Trophoblast cell (in vitro differentiated cells and primary cell): ENCODE results near the gene SRSF9.

ENCODE experiments used
- DNase-seq, 2 donors: peaks; one replicate each; pipeline ENCODE4 v3.0.0-alpha.2; 2016
- H2AFZ ChIP-seq: 2 replicates; pipeline ENCODE4 v1.6.1; 2013; ENCODE audit warnings: low read length, moderate library complexity, mild to moderate bottlenecking; ENCODE audit not compliant: insufficient read depth, poor library complexity
- H2AK5ac ChIP-seq: 2 replicates; pipeline ENCODE4 v1.6.1; 2013; ENCODE audit warnings: mild to moderate bottlenecking, low read length
- H2BK120ac ChIP-seq: 2 replicates; pipeline ENCODE4 v1.6.1; 2013; ENCODE audit warnings: low read length, mild to moderate bottlenecking, moderate library complexity; ENCODE audit not compliant: insufficient read depth, poor library complexity
- H2BK12ac ChIP-seq: 2 replicates; pipeline ENCODE4 v1.6.1; 2013; ENCODE audit warnings: mild to moderate bottlenecking, low read length, moderate library complexity
- H2BK5ac ChIP-seq: 2 replicates; pipeline ENCODE4 v1.6.1; 2013; ENCODE audit warnings: low read length, low read depth, moderate library complexity, mild to moderate bottlenecking; ENCODE audit not compliant: poor library complexity
- H3K14ac ChIP-seq: 2 replicates; pipeline ENCODE4 v1.6.1; 2013; ENCODE audit warnings: mild to moderate bottlenecking, low read length
- H3K18ac ChIP-seq: 2 replicates; pipeline ENCODE4 v1.6.1; 2013; ENCODE audit warnings: mild to moderate bottlenecking, low read length
- H3K23ac ChIP-seq: 2 replicates; pipeline ENCODE4 v1.6.1; 2013; ENCODE audit warnings: low read length
- H3K27ac ChIP-seq: 2 replicates; pipeline ENCODE4 v1.5.1; 2013; ENCODE audit warnings: low read depth, mild to moderate bottlenecking, inconsistent platforms, low read length, moderate library complexity
- H3K27me3 ChIP-seq: 2 replicates; pipeline ENCODE4 v1.6.1; 2013; ENCODE audit warnings: inconsistent platforms, mild to moderate bottlenecking, low read length, moderate library complexity; ENCODE audit not compliant: insufficient read depth
- H3K36me3 ChIP-seq, 2 experiments: 1 replicate in 1 of 2; 2 replicates in 1 of 2; pipeline ENCODE4 v1.6.1; 2013; ENCODE audit warnings: low read length in 2 of 2, mild to moderate bottlenecking in 2 of 2, moderate library complexity in 1 of 2; ENCODE audit not compliant: insufficient read depth in 2 of 2, control insufficient read depth in 1 of 2
- H3K4ac ChIP-seq: 2 replicates; pipeline ENCODE4 v1.6.1; 2013; ENCODE audit warnings: low read depth, mild to moderate bottlenecking, low read length, moderate library complexity
- H3K4me1 ChIP-seq, 2 experiments: 1 replicate in 1 of 2; 2 replicates in 1 of 2; pipeline ENCODE4 v1.6.1; 2013; ENCODE audit warnings: low read length in 2 of 2, mild to moderate bottlenecking in 2 of 2, moderate library complexity in 1 of 2; ENCODE audit not compliant: insufficient read depth in 2 of 2, control insufficient read depth in 1 of 2
- H3K4me2 ChIP-seq: 2 replicates; pipeline ENCODE4 v1.6.1; 2013; ENCODE audit warnings: inconsistent platforms, mild to moderate bottlenecking, low read length, moderate library complexity
- H3K4me3 ChIP-seq: 2 replicates; pipeline ENCODE4 v1.5.1; 2013; ENCODE audit warnings: mild to moderate bottlenecking, low read depth, low read length, inconsistent platforms
- H3K79me1 ChIP-seq: one replicate; pipeline ENCODE4 v1.6.1; 2013; ENCODE audit warnings: low read length
- H3K79me2 ChIP-seq: 2 replicates; pipeline ENCODE4 v1.6.1; 2013; ENCODE audit warnings: low read length, mild to moderate bottlenecking; ENCODE audit not compliant: control insufficient read depth, insufficient read depth, poor library complexity
- H3K9ac ChIP-seq: 2 replicates; pipeline ENCODE4 v1.6.1; 2013; ENCODE audit warnings: mild to moderate bottlenecking, low read length
- H3K9me3 ChIP-seq: 2 replicates; pipeline ENCODE4 v1.6.1; 2013; ENCODE audit warnings: low read depth, mild to moderate bottlenecking, control low read depth, inconsistent platforms, low read length; ENCODE audit not compliant: insufficient read depth
- H4K12ac ChIP-seq: 2 replicates; pipeline ENCODE4 v1.6.1; 2013; ENCODE audit warnings: low read depth, mild to moderate bottlenecking, low read length, moderate library complexity
- H4K8ac ChIP-seq: 2 replicates; pipeline ENCODE4 v1.6.1; 2013; ENCODE audit warnings: low read depth, mild to moderate bottlenecking, low read length, moderate library complexity
- H4K91ac ChIP-seq: one replicate; pipeline ENCODE4 v1.6.1; 2013; ENCODE audit warnings: low read depth, mild to moderate bottlenecking, low read length, moderate library complexity
- WGBS: extraction: QIAGEN DNeasy Blood & Tissue Kit; methylation state at CpG from one replicate; pipeline ENCODE4 v1.1.7; 2013; ENCODE audit warnings: missing lambda C conversion rate; ENCODE audit not compliant: insufficient read length, insufficient coverage; ENCODE audit errors: extremely low coverage; 5-methylcytosine and 5-hydroxymethylcytosine counted together

The SRSF9 gene

GRCh38 chr12:120463712-120464111 lies 5.8 kb downstream of the SRSF9 start:
- no peak overlapping the region for H3K4me3 ChIP-seq

DNA sequence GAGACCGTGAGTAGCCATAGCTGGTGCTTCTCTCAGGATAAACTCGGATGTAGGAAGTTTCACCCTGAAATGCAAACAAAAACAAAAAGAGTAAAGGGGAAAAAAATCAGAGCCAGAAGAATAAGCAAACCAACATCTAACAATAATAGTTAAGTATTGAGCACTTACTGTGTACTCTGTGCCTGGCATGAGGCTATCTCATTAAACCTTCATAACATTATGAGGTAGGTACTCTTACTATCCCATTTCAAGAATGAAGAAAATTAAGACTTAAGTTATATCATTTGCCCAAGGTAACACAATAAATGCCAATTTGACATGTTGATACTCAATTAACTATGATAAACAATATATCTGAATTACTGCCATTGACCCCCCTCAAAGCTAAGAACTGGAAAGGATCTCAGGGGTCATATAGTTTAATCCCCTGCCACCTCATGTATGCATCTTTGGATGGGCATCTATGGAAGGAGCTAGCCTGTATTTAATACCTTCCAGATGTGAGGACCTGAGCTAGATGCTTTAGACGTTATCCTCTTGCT lies 7.4 kb downstream of the SRSF9 start:
- Histone ChIP-seq H3K9me3 (no peaks in the 10 kb centered on the region), H3K36me3 (peaks cover 45 to 71% of the 10 kb centered on the region in 2 experiments), H4K8ac (no peak overlapping the region), H4K91ac (no peak overlapping the region), H3K27ac (no peak overlapping the region), H3K79me2 (peaks cover 5% of the 10 kb centered on the region), H3K9ac (no peak overlapping the region), H4K12ac (no peak overlapping the region), H2AFZ (no peak overlapping the region), H2BK12ac (no peak overlapping the region), H3K4me3 (no peak overlapping the region), H3K4me1 (no peaks in the 10 kb centered on the region), H3K23ac (no peak overlapping the region), H3K18ac (no peak overlapping the region), H3K27me3 (no peaks in the 10 kb centered on the region), H2BK5ac (no peak overlapping the region), H3K14ac (no peak overlapping the region), H2AK5ac (no peak overlapping the region), H3K4ac (no peak overlapping the region), H2BK120ac (no peak overlapping the region), H3K79me1 (no peaks in the 10 kb centered on the region), H3K4me2 (no peak overlapping the region)
- WGBS: no CpG with 5 or more reads among the region's 3 CpGs
- DNase-seq: no peak

More at GRCh38 chr12:120463712-120464111, 5.8 kb downstream of the SRSF9 start:
- no peak overlapping the region for H3K9ac ChIP-seq
- H3K79me1 ChIP-seq: peaks cover 2% of the 10 kb centered on the region
- H3K23ac ChIP-seq: no peak overlapping the region
- H3K27ac ChIP-seq: no peak overlapping the region
- H2BK5ac ChIP-seq: no peak overlapping the region
- H2AFZ ChIP-seq: no peak overlapping the region
- no peak overlapping the region for H2BK12ac ChIP-seq
- H3K4me1 ChIP-seq: no peaks in the 10 kb centered on the region
- peaks cover 12% of the 10 kb centered on the region for H3K79me2 ChIP-seq
- H3K4me2 ChIP-seq: no peak overlapping the region
- no peaks in the 10 kb centered on the region for H3K9me3 ChIP-seq
- H3K36me3 ChIP-seq: peaks cover 38 to 61% of the 10 kb centered on the region in 2 experiments
- no peak overlapping the region for H2BK120ac ChIP-seq
- H4K12ac ChIP-seq: no peak overlapping the region
- H3K18ac ChIP-seq: no peak overlapping the region
- H3K27me3 ChIP-seq: no peaks in the 10 kb centered on the region
- H4K91ac ChIP-seq: no peak overlapping the region
- DNase-seq: no peak
- H3K4ac ChIP-seq: no peak overlapping the region
- WGBS: no CpG with 5 or more reads among the region's 5 CpGs
- H2AK5ac ChIP-seq: no peak overlapping the region
- H3K14ac ChIP-seq: no peak overlapping the region
- H4K8ac ChIP-seq: no peak overlapping the region

GRCh38 chr12:120460157-120460556 lies 9.4 kb downstream of the SRSF9 start:
- Histone ChIP-seq H3K4me1 (no peaks in the 10 kb centered on the region), H3K79me2 (no peaks in the 10 kb centered on the region), H3K27ac (no peak overlapping the region), H2BK12ac (no peak overlapping the region), H4K12ac (no peak overlapping the region), H2AFZ (no peak overlapping the region), H3K14ac (no peak overlapping the region), H3K79me1 (no peaks in the 10 kb centered on the region), H4K8ac (no peak overlapping the region), H2BK120ac (no peak overlapping the region), H3K4me3 (no peak overlapping the region), H3K23ac (no peak overlapping the region), H4K91ac (no peak overlapping the region), H3K27me3 (no peaks in the 10 kb centered on the region), H3K4ac (no peak overlapping the region), H3K36me3 (peaks cover 45 to 73% of the 10 kb centered on the region in 2 experiments), H2BK5ac (no peak overlapping the region), H3K9me3 (no peaks in the 10 kb centered on the region), H3K9ac (no peak overlapping the region), H3K4me2 (no peak overlapping the region), H3K18ac (no peak overlapping the region), H2AK5ac (no peak overlapping the region)
- no peak for DNase-seq
- no CpG with 5 or more reads among the region's 3 CpGs for whole genome bisulfite sequencing

- no peak overlapping the region for H4K12ac ChIP-seq
- no peak overlapping the region for H2AFZ ChIP-seq
- no peak overlapping the region for H2BK5ac ChIP-seq
- peaks cover 44 to 63% of the 10 kb centered on the region in 2 experiments for H3K36me3 ChIP-seq
- no peak overlapping the region for H2BK120ac ChIP-seq
- no peak overlapping the region for H4K8ac ChIP-seq
- no peak overlapping the region for H4K91ac ChIP-seq
- no peak overlapping the region for H2BK12ac ChIP-seq
- H3K14ac ChIP-seq: no peak overlapping the region
- H3K4ac ChIP-seq: no peak overlapping the region
- no peaks in the 10 kb centered on the region for H3K4me1 ChIP-seq
- H3K18ac ChIP-seq: no peak overlapping the region
- no peak overlapping the region for H3K23ac ChIP-seq
- no peak overlapping the region for H3K4me3 ChIP-seq
- no peaks in the 10 kb centered on the region for H3K79me1 ChIP-seq
- H3K4me2 ChIP-seq: no peak overlapping the region
- no peaks in the 10 kb centered on the region for H3K9me3 ChIP-seq
- no peak overlapping the region for H3K27ac ChIP-seq
- H3K27me3 ChIP-seq: no peaks in the 10 kb centered on the region
- no CpG with 5 or more reads among the region's 6 CpGs for WGBS
- peak in 1 of 2 donors; percentile 29 for DNase-seq
- no peaks in the 10 kb centered on the region for H3K79me2 ChIP-seq
- H3K9ac ChIP-seq: no peak overlapping the region
- H2AK5ac ChIP-seq: no peak overlapping the region
These were observed 12.4 kb downstream of the SRSF9 start for GRCh38 chr12:120457133-120457532.
